Sigmoid colon (tissue), 4 donors: ENCODE data around the gene MFF.

Source experiments
- CTCF ChIP-seq, 4 experiments: fragments of 450-650 bp in 3 of 4; fragments of 200-600 bp in 1 of 4; IDR thresholded peaks; one replicate each; pipeline ENCODE4 v1.5.1; 2016 to 2019; ENCODE audit warnings: antibody characterized with exemption in 4 of 4, mild to moderate bottlenecking in 3 of 4, moderate library complexity in 2 of 4
- EP300 ChIP-seq, 4 donors: sonication (generic); formaldehyde crosslinking; IDR thresholded peaks; one replicate each; pipeline ENCODE4 v1.6.1; 2017; ENCODE audit warnings: antibody characterized with exemption in 4 of 4
- POLR2A ChIP-seq, 2 donors: fragments of 450-650 bp; IDR thresholded peaks; one replicate each; pipeline ENCODE4 v1.6.1; 2016; ENCODE audit warnings: antibody characterized with exemption in 2 of 2, mild to moderate bottlenecking in 2 of 2, moderate library complexity in 2 of 2
- POLR2AphosphoS5 ChIP-seq, 4 donors: sonication (generic); formaldehyde crosslinking; IDR thresholded peaks; one replicate each; pipeline ENCODE4 v1.6.1; 2017; ENCODE audit warnings: antibody characterized with exemption in 4 of 4

GRCh38 chr2:227301523-227301922 is 23.5 kb upstream of the MFF start:
- TF ChIP-seq CTCF (IDR thresholded peaks at IDR 0.05) (no peak), POLR2A (IDR thresholded peaks at IDR 0.05) (no peak), POLR2AphosphoS5 (IDR thresholded peaks at IDR 0.05) (no peak), EP300 (IDR thresholded peaks at IDR 0.05) (no peak)
